ENCODE measurements around the gene LRP3.
"Not testable (repeated sequence)": the region's sequence is repeated elsewhere in the genome, so short reads cannot be mapped to it uniquely, and the experiment has no call there.

Gene LRP3

GRCh38 chr19:33176670-33177416, 17.3 kb upstream of the LRP3 start:
- peak; percentile 87 for DNase-seq

- DNase-seq: no peak
Measured at GRCh38 chr19:33177417-33177979, 16.6 kb upstream of the LRP3 start.

- no peak for DNase-seq
Measured at GRCh38 chr19:33186431-33187182, 7.5 kb upstream of the LRP3 start.

GRCh38 chr19:33187183-33187540, 7.0 kb upstream of the LRP3 start:
- no peak for DNase-seq

- no peak for DNase-seq
Measured at GRCh38 chr19:33189453-33189852, 4.7 kb upstream of the LRP3 start.

GRCh38 chr19:33191092-33191491, 3.0 kb upstream of the LRP3 start:
- DNase-seq: not testable (repeated sequence)

GRCh38 chr19:33191501-33191900, 2.6 kb upstream of the LRP3 start:
- no peak for DNase-seq

- DNase-seq: no peak
Measured at GRCh38 chr19:33192010-33192409, 2.1 kb upstream of the LRP3 start.

- no peak for DNase-seq
Measured at GRCh38 chr19:33193269-33193864, 763 bp upstream of the LRP3 start.

- DNase-seq: no peak
Measured at GRCh38 chr19:33194532-33194885, 379 bp downstream of the LRP3 start.

- DNase-seq: no peak
Measured at GRCh38 chr19:33194886-33195644, 935 bp downstream of the LRP3 start.

GRCh38 chr19:33195645-33196347, 1.7 kb downstream of the LRP3 start:
- no peak for DNase-seq

- DNase-seq: no peak
Measured at GRCh38 chr19:33196446-33197193, 2.5 kb downstream of the LRP3 start.

- no peak for DNase-seq
Measured at GRCh38 chr19:33197591-33198000, 3.5 kb downstream of the LRP3 start.

- no peak for DNase-seq
Measured at GRCh38 chr19:33198169-33198568, 4.0 kb downstream of the LRP3 start.

- DNase-seq: no peak
Measured at GRCh38 chr19:33199441-33200265, 5.5 kb downstream of the LRP3 start.

- DNase-seq: no peak
Measured at GRCh38 chr19:33201473-33201872, 7.3 kb downstream of the LRP3 start.

GRCh38 chr19:33201886-33202545, 7.9 kb downstream of the LRP3 start:
- DNase-seq: no peak

- DNase-seq: no peak
Measured at GRCh38 chr19:33202546-33203507, 8.7 kb downstream of the LRP3 start.
